Astrocyte (in vitro differentiated cells and primary cell): ENCODE data around the gene LENG1. TPM values are rescaled to one million over a fixed set of nuclear protein-coding genes. Genes with fewer than 3 reads are reported as not detected.

Experiments
- DNase-seq: peaks from one replicate; pipeline ENCODE4 v3.0.0-alpha.2; 2010; ENCODE audit warnings: low read depth
- FAIRE-seq: peaks from 2 replicates; lab custom pipeline; 2011; peaks lifted over from hg19 to GRCh38; lab: Jason Lieb, UNC
- H2AFZ ChIP-seq: 2 replicates; pipeline ENCODE4 v1.6.0; 2012; ENCODE audit warnings: low read depth, low read length, inconsistent platforms
- H3K27ac ChIP-seq: 2 replicates; pipeline ENCODE4 v1.5.1; 2011; ENCODE audit warnings: low read depth, low read length, inconsistent platforms
- H3K27me3 ChIP-seq: 2 replicates; pipeline ENCODE4 v1.6.0; 2011; ENCODE audit warnings: low read length, inconsistent platforms; ENCODE audit not compliant: insufficient read depth
- H3K36me3 ChIP-seq: 2 replicates; pipeline ENCODE4 v1.5.1; 2011; ENCODE audit warnings: low read length, inconsistent platforms; ENCODE audit not compliant: insufficient read depth
- H3K4me1 ChIP-seq: 2 replicates; pipeline ENCODE4 v1.5.1; 2011; ENCODE audit warnings: low read length, inconsistent platforms; ENCODE audit not compliant: insufficient read depth
- H3K4me2 ChIP-seq: 2 replicates; pipeline ENCODE4 v1.6.0; 2012; ENCODE audit warnings: low read length, inconsistent platforms
- H3K4me3 ChIP-seq: 2 replicates; pipeline ENCODE4 v1.5.1; 2011; ENCODE audit warnings: low read depth, mild to moderate bottlenecking, low read length, inconsistent platforms; ENCODE audit not compliant: insufficient read depth
- H3K79me2 ChIP-seq: 2 replicates; pipeline ENCODE4 v1.6.0; 2012; ENCODE audit warnings: mild to moderate bottlenecking, low read length, inconsistent platforms; ENCODE audit not compliant: insufficient read depth
- H3K9ac ChIP-seq: 2 replicates; pipeline ENCODE4 v1.6.0; 2012; ENCODE audit warnings: mild to moderate bottlenecking, low read length, inconsistent platforms
- H3K9me3 ChIP-seq: 2 replicates; pipeline ENCODE4 v1.5.1; 2012; ENCODE audit warnings: low read depth, mild to moderate bottlenecking, low read length, inconsistent platforms; ENCODE audit not compliant: insufficient read depth
- H4K20me1 ChIP-seq: 2 replicates; pipeline ENCODE4 v1.6.0; 2012; ENCODE audit warnings: low read length, inconsistent platforms; ENCODE audit not compliant: insufficient read depth
- H3K27ac Mint-ChIP-seq: one replicate; pipeline ENCODE4 v1.8.0; 2021; ENCODE audit warnings: mild to moderate bottlenecking, mixed read lengths; ENCODE audit not compliant: unreplicated experiment
- H3K27me3 Mint-ChIP-seq: one replicate; pipeline ENCODE4 v1.8.0; 2021; ENCODE audit warnings: low read depth, mixed read lengths; ENCODE audit not compliant: unreplicated experiment
- H3K36me3 Mint-ChIP-seq: one replicate; pipeline ENCODE4 v1.8.0; 2021; ENCODE audit warnings: low read depth, mixed read lengths; ENCODE audit not compliant: unreplicated experiment
- H3K4me1 Mint-ChIP-seq: one replicate; pipeline ENCODE4 v1.8.0; 2021; ENCODE audit warnings: low read depth, mixed read lengths; ENCODE audit not compliant: unreplicated experiment
- H3K4me3 Mint-ChIP-seq: one replicate; pipeline ENCODE4 v1.8.0; 2021; ENCODE audit warnings: mild to moderate bottlenecking, moderate library complexity, mixed read lengths; ENCODE audit not compliant: unreplicated experiment
- H3K9me3 Mint-ChIP-seq: one replicate; pipeline ENCODE4 v1.8.0; 2021; ENCODE audit warnings: mild to moderate bottlenecking, mixed read lengths; ENCODE audit not compliant: unreplicated experiment
- CTCF ChIP-seq: IDR thresholded peaks from 2 replicates; pipeline ENCODE4 v1.5.1; 2011; ENCODE audit warnings: low read depth, mild to moderate bottlenecking, inconsistent platforms, low read length, moderate library complexity; ENCODE audit not compliant: insufficient read depth
- EZH2 ChIP-seq: IDR thresholded peaks from 2 replicates; pipeline ENCODE4 v1.6.1; 2012; ENCODE audit warnings: mild to moderate bottlenecking, low read length, inconsistent platforms; ENCODE audit not compliant: insufficient read depth
- total RNA-seq: library from RNA; stranded (reverse); gene quantifications from 2 replicates; pipeline ENCODE4 v1.2.1, GENCODE V29; 2021

LENG1 gene
- total RNA-seq, 1 donor from 2014 or later, result 4.8 TPM

- peaks cover 35% of the 10 kb centered on the region for H4K20me1 ChIP-seq
- H3K27ac ChIP-seq, result peak within 1 kb of the TSS; percentile 99
- H3K27me3 ChIP-seq, result no peaks in the 10 kb centered on the region
- Mint-ChIP-seq H3K4me1 (peaks cover 7% of the 10 kb centered on the region), H3K36me3 (peaks cover 8% of the 10 kb centered on the region), H3K27ac (peak within 1 kb of the TSS; percentile 96), H3K9me3 (no peaks in the 10 kb centered on the region), H3K27me3 (no peaks in the 10 kb centered on the region), H3K4me3 (peak within 1 kb of the TSS; percentile 95)
- DNase-seq (peak; percentile 27), FAIRE-seq (no peak)
- H3K4me2 ChIP-seq, result peak within 1 kb of the TSS; percentile 97
- H2AFZ ChIP-seq, result peak within 1 kb of the TSS; percentile 93
- H3K9ac ChIP-seq, result peak within 1 kb of the TSS; percentile 96
- peaks cover 15% of the 10 kb centered on the region for H3K4me1 ChIP-seq
- no peaks in the 10 kb centered on the region for H3K9me3 ChIP-seq
- H3K79me2 ChIP-seq, result peaks cover 46% of the 10 kb centered on the region
- H3K4me3 ChIP-seq, result peak within 1 kb of the TSS; percentile 82
- TF ChIP-seq EZH2, result no peak
- no peak for TF ChIP-seq CTCF
- peaks cover 3% of the 10 kb centered on the region for H3K36me3 ChIP-seq
Measured at GRCh38 chr19:54191011-54191810, 31.7 kb upstream of the LENG1 start, which contains the start of gene TSEN34. Gene TSEN34, plus strand, starts transcription at chr19:54191308. Its CDS starts 57 bp downstream, at chr19:54191365.

- H3K4me1 Mint-ChIP-seq, result peaks cover 7% of the 10 kb centered on the region
- peak overlapping the region; percentile 96 for H3K9ac ChIP-seq
- DNase-seq, result peak; percentile 97
- no peaks in the 10 kb centered on the region for H3K27me3 ChIP-seq
- peak overlapping the region; percentile 99 for H3K27ac ChIP-seq
- H3K79me2 ChIP-seq, result peaks cover 46% of the 10 kb centered on the region
- peak overlapping the region; percentile 97 for H3K4me2 ChIP-seq
- peaks cover 36% of the 10 kb centered on the region for H4K20me1 ChIP-seq
- H3K4me1 ChIP-seq, result peaks cover 15% of the 10 kb centered on the region
- H3K9me3 Mint-ChIP-seq, result no peaks in the 10 kb centered on the region
- FAIRE-seq, result peak; percentile 58
- no peaks in the 10 kb centered on the region for H3K27me3 Mint-ChIP-seq
- peaks cover 9% of the 10 kb centered on the region for H3K36me3 Mint-ChIP-seq
- H2AFZ ChIP-seq, result peak overlapping the region; percentile 93
- peak overlapping the region; percentile 95 for H3K4me3 Mint-ChIP-seq
- TF ChIP-seq EZH2 (no peak), CTCF (no peak)
- H3K4me3 ChIP-seq, result peak overlapping the region; percentile 82
- peaks cover 3% of the 10 kb centered on the region for H3K36me3 ChIP-seq
- peak overlapping the region; percentile 96 for H3K27ac Mint-ChIP-seq
- no peaks in the 10 kb centered on the region for H3K9me3 ChIP-seq
Measured at GRCh38 chr19:54190503-54191010, 31.0 kb upstream of the LENG1 start.
